ENCODE data around the gene EXOSC2. TPM values are rescaled to one million over a fixed set of nuclear protein-coding genes. Genes with fewer than 3 reads are reported as not detected.
A peak's percentile ranks its signal among the peaks of the same experiment; 100 is the strongest.

EXOSC2 gene
- total RNA-seq, 2 experiments from 2014 or later, result 77.3 to 80.5 TPM

DNA sequence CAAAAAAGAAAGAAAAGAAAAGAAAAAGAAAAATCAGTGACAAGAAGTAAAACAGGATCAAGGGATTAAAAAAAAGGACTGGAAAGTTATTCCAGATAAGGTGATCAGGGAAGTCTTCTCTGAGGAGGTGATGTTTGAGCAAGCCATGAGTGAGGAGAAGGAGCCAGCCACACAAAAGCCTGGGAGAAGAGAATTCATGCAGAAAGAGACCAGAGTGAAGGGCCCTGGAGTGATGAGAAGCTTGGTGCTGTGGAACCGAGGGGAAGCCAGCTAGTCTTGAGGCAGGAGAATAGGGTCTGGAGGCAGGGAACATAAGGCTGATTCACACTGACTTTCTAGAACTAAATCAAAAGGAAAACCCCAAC is 4.0 kb upstream of the EXOSC2 start:
- intact Hi-C loops (cut with micrococcal nuclease), result no loop called here
- CTCF ChIA-PET, result interaction anchor here (0.6 to 2.4 kb wide), 2 partner anchors 9 to 12 kb away, joined by 3 to 16 read pairs; no protein-coding TSS in a partner anchor

DNA sequence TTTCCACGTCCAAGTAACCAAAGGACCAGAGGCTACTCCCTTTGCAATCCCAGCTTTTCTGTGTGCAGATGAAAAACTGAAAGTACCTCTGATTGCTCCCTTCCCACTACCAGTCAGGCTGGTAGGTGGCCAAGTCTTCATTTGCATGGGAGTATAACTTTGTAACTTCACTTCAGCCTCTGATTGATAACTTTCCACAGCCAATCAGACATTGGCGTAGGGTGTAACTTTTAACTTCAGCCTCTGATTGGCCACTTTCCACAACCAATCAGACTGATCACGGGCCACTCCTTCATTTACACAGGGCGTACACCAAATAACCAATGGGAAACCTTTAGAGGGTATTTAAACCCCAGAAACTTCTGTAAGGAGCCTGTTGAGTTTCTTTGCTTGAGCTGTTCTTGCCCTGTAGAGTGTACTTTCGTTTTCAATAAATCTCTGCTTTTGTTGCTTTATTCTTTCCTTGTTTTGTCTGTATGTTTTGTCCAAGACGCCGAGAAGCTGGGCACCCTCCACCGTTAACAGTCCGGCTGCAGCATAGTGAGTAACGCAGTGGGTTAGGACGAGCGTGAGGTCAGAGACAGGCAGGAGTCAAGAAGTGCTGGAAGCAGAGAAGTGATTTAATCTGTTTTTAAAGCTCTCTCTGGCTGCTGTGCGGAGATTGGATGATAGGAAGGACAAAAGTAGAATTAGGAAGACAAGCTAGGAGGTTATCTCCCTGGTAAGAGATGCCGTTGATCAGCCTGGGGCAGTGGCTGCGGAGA is 3.5 kb upstream of the EXOSC2 start:
- Mint-ChIP-seq H3K27me3 (no peaks in the 10 kb centered on the region), H3K4me1 (ENCODE audit: low read depth) (peaks cover 36% of the 10 kb centered on the region), H3K27ac (no peak overlapping the region), H3K9me3 (peaks cover 2% of the 10 kb centered on the region), H3K36me3 (peaks cover 7% of the 10 kb centered on the region), H3K4me3 (no peak overlapping the region)
- intact Hi-C loops (cut with micrococcal nuclease), result loop anchor here (10.0 kb wide), 1 partner anchor 1665 kb away; the partner anchor contains the start of gene SETX
- POLR2A ChIA-PET, result no interaction called here
- CTCF ChIA-PET, result interaction anchor here (0.6 to 4.8 kb wide), 3 partner anchors 8 to 11 kb away, joined by 3 to 45 read pairs (median 16); no protein-coding TSS in a partner anchor
- DNase-seq, result no peak

More for the DNA sequence above, 4.0 kb upstream of the EXOSC2 start:
- no peaks in the 10 kb centered on the region for H3K27me3 Mint-ChIP-seq
- peaks cover 3% of the 10 kb centered on the region for H3K36me3 Mint-ChIP-seq
- no peak for DNase-seq
- peaks cover 7% of the 10 kb centered on the region for H3K9me3 Mint-ChIP-seq
- H3K4me1 Mint-ChIP-seq (ENCODE audit: low read depth), result peaks cover 32% of the 10 kb centered on the region
- no peak overlapping the region for H3K27ac Mint-ChIP-seq
- H3K4me3 Mint-ChIP-seq, result no peak overlapping the region
- POLR2A ChIA-PET, result interaction anchor here (0.7 kb wide), 1 partner anchor 88 kb away, joined by 3 read pairs; no protein-coding TSS in a partner anchor

- POLR2A ChIA-PET, result interaction anchor here (1.1 to 1.6 kb wide), 2 partner anchors 10 to 144 kb away, joined by 3 to 9 read pairs; no protein-coding TSS in a partner anchor
- intact Hi-C loops (cut with micrococcal nuclease), result loop anchor here (2.0 to 10.0 kb wide), 2 partner anchors 72 to 1662 kb away; partner anchors contain the start of gene SETX
- CTCF ChIA-PET, result interaction anchor here (1.2 to 4.8 kb wide), 7 partner anchors 8 to 354 kb away, joined by 3 to 45 read pairs (median 17); no protein-coding TSS in a partner anchor
- Mint-ChIP-seq H3K27me3 (no peaks in the 10 kb centered on the region), H3K4me3 (peak overlapping the region; percentile 34), H3K4me1 (ENCODE audit: low read depth) (peaks cover 55% of the 10 kb centered on the region), H3K36me3 (peaks cover 25% of the 10 kb centered on the region), H3K27ac (no peak overlapping the region), H3K9me3 (no peaks in the 10 kb centered on the region)
- DNase-seq, result peak; percentile 43
These were observed 1.3 kb upstream of the EXOSC2 start for GRCh38 chr9:130692321-130692720.

DNA sequence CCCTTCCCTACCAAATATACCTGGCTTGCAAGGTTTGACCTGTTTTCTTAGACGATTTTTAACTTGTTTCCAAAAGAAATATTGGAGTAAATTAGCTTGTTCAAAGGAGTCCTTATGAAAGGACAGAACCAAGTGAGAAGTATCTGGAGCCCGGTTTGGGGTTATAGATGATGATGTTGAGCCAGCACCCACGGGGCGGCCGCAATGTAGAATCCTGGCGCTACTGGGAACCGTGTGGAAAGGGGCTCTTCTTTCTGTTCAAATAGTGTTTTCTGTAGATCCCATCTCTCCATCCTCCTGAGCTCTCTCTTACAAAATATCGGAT is 517 bp upstream of the EXOSC2 start:
- no peaks in the 10 kb centered on the region for H3K27me3 Mint-ChIP-seq
- H3K4me1 Mint-ChIP-seq (ENCODE audit: low read depth), result peaks cover 51% of the 10 kb centered on the region

GRCh38 chr9:130694205-130694604 is 625 bp downstream of the EXOSC2 start:
- Mint-ChIP-seq H3K36me3 (peaks cover 38% of the 10 kb centered on the region), H3K27ac (peak overlapping the region; percentile 86), H3K4me3 (peak overlapping the region; percentile 90), H3K9me3 (no peaks in the 10 kb centered on the region), H3K27me3 (no peaks in the 10 kb centered on the region), H3K4me1 (ENCODE audit: low read depth) (peaks cover 51% of the 10 kb centered on the region)
- CTCF ChIA-PET, result interaction anchor here (1.0 to 4.8 kb wide), 6 partner anchors 10 to 233 kb away, joined by 3 to 45 read pairs (median 12); no protein-coding TSS in a partner anchor
- intact Hi-C loops (cut with micrococcal nuclease), result loop anchor here (10.0 kb wide), 1 partner anchor 1661 kb away; the partner anchor contains the start of gene SETX
- POLR2A ChIA-PET, result interaction anchor here (1.1 to 1.7 kb wide), 4 partner anchors 8 to 21 kb away, joined by 3 to 10 read pairs (median 8); no protein-coding TSS in a partner anchor
- no peak for DNase-seq

More for the DNA sequence above, 517 bp upstream of the EXOSC2 start:
- CTCF ChIA-PET, result interaction anchor here (0.6 to 4.8 kb wide), 13 partner anchors 9 to 579 kb away, joined by 3 to 45 read pairs (median 5); no protein-coding TSS in a partner anchor
- Mint-ChIP-seq H3K27ac (peak overlapping the region; percentile 86), H3K4me3 (peak overlapping the region; percentile 90), H3K36me3 (peaks cover 27% of the 10 kb centered on the region), H3K9me3 (no peaks in the 10 kb centered on the region)
- intact Hi-C loops (cut with micrococcal nuclease), result loop anchor here (1.0 to 10.0 kb wide), 3 partner anchors 19 to 1662 kb away; partner anchors contain the start of gene SETX
- POLR2A ChIA-PET, result interaction anchor here (1.1 to 1.7 kb wide), 6 partner anchors 9 to 143 kb away, joined by 3 to 10 read pairs (median 6); no protein-coding TSS in a partner anchor
- DNase-seq, result no peak

GRCh38 chr9:130696139-130696650 is 2.6 kb downstream of the EXOSC2 start:
- ChIA-PET CTCF (interaction anchor here (0.8 to 2.8 kb wide), 5 partner anchors 8 to 14 kb away, joined by 3 to 14 read pairs (median 5); no protein-coding TSS in a partner anchor), POLR2A (interaction anchor here (0.9 to 1.5 kb wide), 2 partner anchors 12 to 14 kb away, joined by 3 read pairs; no protein-coding TSS in a partner anchor)
- H3K4me3 Mint-ChIP-seq, result no peak overlapping the region
- no peaks in the 10 kb centered on the region for H3K9me3 Mint-ChIP-seq
- H3K27me3 Mint-ChIP-seq, result no peaks in the 10 kb centered on the region
- H3K36me3 Mint-ChIP-seq, result peaks cover 47% of the 10 kb centered on the region
- no peak for DNase-seq
- no peak overlapping the region for H3K27ac Mint-ChIP-seq
- intact Hi-C loops (cut with micrococcal nuclease), result loop anchor here (10.0 kb wide), 1 partner anchor 1659 kb away; the partner anchor contains the start of gene SETX
- peaks cover 41% of the 10 kb centered on the region for H3K4me1 Mint-ChIP-seq (ENCODE audit: low read depth)

DNA sequence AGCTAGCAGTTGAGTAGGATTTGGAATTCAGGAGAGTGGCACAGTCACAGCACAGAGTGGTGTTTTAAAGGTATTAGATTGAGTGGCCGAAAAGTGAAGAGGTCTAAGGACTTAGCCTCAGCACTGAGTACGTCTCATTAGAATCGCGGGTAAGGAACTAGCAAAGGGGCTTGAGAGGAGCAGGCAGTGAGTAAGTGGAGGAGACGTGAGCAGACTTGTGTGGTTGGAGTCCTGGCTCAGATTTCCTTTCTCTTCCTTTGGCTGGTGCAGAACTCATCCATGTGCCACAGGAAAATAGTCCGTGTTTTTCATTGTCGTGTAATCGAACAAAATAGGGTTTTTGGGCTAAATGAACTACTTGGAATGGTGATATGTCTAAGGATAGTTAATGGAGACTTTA is 3.4 kb downstream of the EXOSC2 start:
- Mint-ChIP-seq H3K4me1 (ENCODE audit: low read depth) (peaks cover 41% of the 10 kb centered on the region), H3K27ac (no peak overlapping the region), H3K9me3 (no peaks in the 10 kb centered on the region), H3K27me3 (no peaks in the 10 kb centered on the region), H3K4me3 (no peak overlapping the region), H3K36me3 (peaks cover 51% of the 10 kb centered on the region)
- DNase-seq, result no peak
- intact Hi-C loops (cut with micrococcal nuclease), result loop anchor here (10.0 kb wide), 1 partner anchor 1658 kb away; the partner anchor contains the start of gene SETX
- ChIA-PET POLR2A (interaction anchor here (0.9 to 1.5 kb wide), 2 partner anchors 13 to 15 kb away, joined by 3 read pairs; no protein-coding TSS in a partner anchor), CTCF (interaction anchor here (1.2 to 2.8 kb wide), 3 partner anchors 9 to 15 kb away, joined by 5 to 14 read pairs (median 5); no protein-coding TSS in a partner anchor)

DNA sequence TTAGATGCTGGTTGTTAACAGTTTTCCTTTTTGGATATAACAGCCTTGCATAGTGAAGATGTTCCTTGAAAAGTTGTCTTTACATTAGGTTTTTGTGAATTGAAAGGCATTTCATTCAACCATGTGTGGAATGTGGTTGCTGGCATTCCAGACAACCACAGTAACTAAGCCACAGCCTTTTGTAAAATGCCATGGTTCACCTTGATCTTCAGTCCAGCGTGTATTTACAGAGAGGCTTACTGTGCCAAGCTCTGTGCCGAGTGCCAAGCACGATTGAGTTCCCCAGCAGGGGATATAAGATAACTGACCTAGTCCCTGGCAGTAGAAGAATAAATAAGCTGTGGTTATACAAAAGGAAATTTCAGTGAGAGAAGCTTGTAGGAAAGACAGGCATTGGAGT is 4.9 kb downstream of the EXOSC2 start:
- peaks cover 33% of the 10 kb centered on the region for H3K4me1 Mint-ChIP-seq (ENCODE audit: low read depth)
- no peaks in the 10 kb centered on the region for H3K27me3 Mint-ChIP-seq
- no peak overlapping the region for H3K4me3 Mint-ChIP-seq
- intact Hi-C loops (cut with micrococcal nuclease), result loop anchor here (10.0 kb wide), 1 partner anchor 1656 kb away; the partner anchor contains the start of gene SETX
- H3K36me3 Mint-ChIP-seq, result peaks cover 63% of the 10 kb centered on the region
- DNase-seq, result no peak
- H3K27ac Mint-ChIP-seq, result no peak overlapping the region
- no peaks in the 10 kb centered on the region for H3K9me3 Mint-ChIP-seq
- ChIA-PET CTCF (interaction anchor here (0.6 to 5.5 kb wide), 6 partner anchors 8 to 348 kb away, joined by 3 to 63 read pairs (median 7); no protein-coding TSS in a partner anchor), POLR2A (no interaction called here)

GRCh38 chr9:130699047-130699446 is 5.5 kb downstream of the EXOSC2 start:
- Mint-ChIP-seq H3K27ac (no peak overlapping the region), H3K9me3 (no peaks in the 10 kb centered on the region), H3K4me3 (no peak overlapping the region), H3K4me1 (ENCODE audit: low read depth) (peaks cover 33% of the 10 kb centered on the region), H3K36me3 (peaks cover 68% of the 10 kb centered on the region), H3K27me3 (no peaks in the 10 kb centered on the region)
- ChIA-PET POLR2A (no interaction called here), CTCF (interaction anchor here (1.0 to 5.5 kb wide), 6 partner anchors 8 to 172 kb away, joined by 3 to 63 read pairs (median 8); no protein-coding TSS in a partner anchor)
- intact Hi-C loops (cut with micrococcal nuclease), result loop anchor here (10.0 kb wide), 1 partner anchor 1656 kb away; the partner anchor contains the start of gene SETX
- no peak for DNase-seq

GRCh38 chr9:130701059-130702022 is 7.8 kb downstream of the EXOSC2 start:
- Mint-ChIP-seq H3K27me3 (no peaks in the 10 kb centered on the region), H3K4me3 (no peak overlapping the region), H3K9me3 (no peaks in the 10 kb centered on the region), H3K27ac (no peak overlapping the region), H3K36me3 (peaks cover 62% of the 10 kb centered on the region), H3K4me1 (ENCODE audit: low read depth) (peaks cover 20% of the 10 kb centered on the region)
- ChIA-PET CTCF (interaction anchor here (0.7 to 5.5 kb wide), 34 partner anchors 8 to 345 kb away, joined by 3 to 63 read pairs (median 4); partner anchors contain the start of gene EXOSC2), POLR2A (interaction anchor here (2.7 kb wide), 1 partner anchor 8 kb away, joined by 9 read pairs; the partner anchor contains the start of gene EXOSC2)
- peak; percentile 76 for DNase-seq
- intact Hi-C loops (cut with micrococcal nuclease), result no loop called here

All from activated CD4-positive, alpha-beta memory T cell treated with anti-CD3 and anti-CD28 coated beads for 36 hours (primary cell).